Ectodermal cell (in vitro differentiated cells): ENCODE data around the gene OR52E5.

Experiments used
- H3K27ac ChIP-seq: 2 replicates; pipeline ENCODE4 v1.7.0; 2013; ENCODE audit warnings: mild to moderate bottlenecking, low read depth, low read length; ENCODE audit not compliant: insufficient read depth, poor library complexity, severe bottlenecking
- H3K27me3 ChIP-seq: 2 replicates; pipeline ENCODE4 v1.7.0; 2013; ENCODE audit warnings: mild to moderate bottlenecking, low read length; ENCODE audit not compliant: insufficient read depth, control insufficient read depth, poor library complexity, severe bottlenecking
- H3K36me3 ChIP-seq: one replicate; pipeline ENCODE4 v1.7.0; 2013; ENCODE audit warnings: low read length; ENCODE audit not compliant: control insufficient read depth, insufficient read depth
- H3K4me1 ChIP-seq: one replicate; pipeline ENCODE4 v1.7.0; 2013; ENCODE audit warnings: low read length; ENCODE audit not compliant: control insufficient read depth, insufficient read depth
- H3K4me3 ChIP-seq: 2 replicates; pipeline ENCODE4 v1.7.0; 2013; ENCODE audit warnings: low read depth, low read length, control low read depth; ENCODE audit not compliant: insufficient read depth
- H3K9me3 ChIP-seq: 2 replicates; pipeline ENCODE4 v1.7.0; 2013; ENCODE audit warnings: mild to moderate bottlenecking, low read length, moderate library complexity; ENCODE audit not compliant: control insufficient read depth
- WGBS, 2 experiments: methylation state at CpG; one replicate each; pipeline ENCODE4 v1.1.7; 2013; ENCODE audit warnings: missing lambda C conversion rate in 2 of 2; 5-methylcytosine and 5-hydroxymethylcytosine counted together

OR52E5 gene

GRCh38 chr11:5931061-5931460, 38.1 kb downstream of the OR52E5 start:
- no peaks in the 10 kb centered on the region for H3K27me3 ChIP-seq
- no peaks in the 10 kb centered on the region for H3K36me3 ChIP-seq
- H3K9me3 ChIP-seq: peaks cover 2% of the 10 kb centered on the region
- H3K4me1 ChIP-seq: no peaks in the 10 kb centered on the region
- H3K27ac ChIP-seq: no peak overlapping the region
- H3K4me3 ChIP-seq: no peak overlapping the region
- WGBS, 2 experiments: 91 to 94% methylated on average over 8 of the region's 8 CpGs

DNA sequence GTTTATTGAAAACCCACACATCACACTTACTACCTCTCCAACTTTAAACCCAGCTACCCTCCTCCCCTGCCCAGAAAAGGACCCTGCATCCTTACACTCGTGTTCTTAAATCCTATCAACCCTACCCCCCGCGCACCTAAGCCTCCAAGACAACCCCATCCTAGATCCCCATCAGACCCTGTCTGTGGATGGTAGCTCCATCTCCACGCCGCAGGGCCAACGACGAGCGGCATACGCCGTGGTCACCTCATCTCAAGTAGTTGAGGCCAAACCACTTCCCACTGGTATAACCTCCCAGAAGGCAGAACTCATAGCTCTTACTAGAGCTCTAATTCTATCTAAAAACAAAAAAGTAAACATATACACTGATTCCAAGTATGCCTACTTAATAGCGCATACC, 39.7 kb downstream of the OR52E5 start:
- no peaks in the 10 kb centered on the region for H3K27me3 ChIP-seq
- no peak overlapping the region for H3K4me3 ChIP-seq
- H3K4me1 ChIP-seq: no peaks in the 10 kb centered on the region
- no peaks in the 10 kb centered on the region for H3K36me3 ChIP-seq
- H3K9me3 ChIP-seq: no peaks in the 10 kb centered on the region
- H3K27ac ChIP-seq: no peak overlapping the region
- WGBS, 2 experiments: 93 to 96% methylated on average over 11 of the region's 11 CpGs

DNA sequence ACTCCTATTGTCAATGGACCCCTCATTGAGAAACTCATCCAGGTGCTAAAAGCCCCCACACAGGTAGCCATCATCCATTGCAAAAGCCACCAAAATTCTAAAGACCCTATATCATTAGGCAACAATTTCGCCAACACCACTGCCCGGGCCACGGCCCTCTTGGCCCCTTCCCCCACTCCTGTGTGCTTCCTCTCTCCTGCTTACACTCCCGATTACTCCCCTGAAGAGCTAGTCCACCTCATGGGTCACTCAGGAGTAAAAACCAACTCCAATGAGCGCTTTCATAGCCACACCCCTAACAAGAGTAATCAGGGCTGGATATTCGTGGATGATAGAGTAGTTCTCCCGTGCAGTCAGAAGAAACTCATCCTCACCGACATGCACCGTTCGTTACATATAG, 40.1 kb downstream of the OR52E5 start:
- WGBS, 2 experiments: 95% methylated on average over 10 of the region's 10 CpGs
- no peaks in the 10 kb centered on the region for H3K4me1 ChIP-seq
- no peaks in the 10 kb centered on the region for H3K9me3 ChIP-seq
- no peaks in the 10 kb centered on the region for H3K27me3 ChIP-seq
- H3K4me3 ChIP-seq: no peak overlapping the region
- H3K27ac ChIP-seq: no peak overlapping the region
- H3K36me3 ChIP-seq: no peaks in the 10 kb centered on the region

GRCh38 chr11:5937868-5938602, 45.0 kb downstream of the OR52E5 start:
- H3K27ac ChIP-seq: no peak overlapping the region
- H3K4me1 ChIP-seq: no peaks in the 10 kb centered on the region
- 90 to 91% methylated on average over 39 of the region's 39 CpGs for WGBS, 2 experiments
- H3K36me3 ChIP-seq: no peaks in the 10 kb centered on the region
- no peaks in the 10 kb centered on the region for H3K9me3 ChIP-seq
- no peaks in the 10 kb centered on the region for H3K27me3 ChIP-seq
- no peak overlapping the region for H3K4me3 ChIP-seq

DNA sequence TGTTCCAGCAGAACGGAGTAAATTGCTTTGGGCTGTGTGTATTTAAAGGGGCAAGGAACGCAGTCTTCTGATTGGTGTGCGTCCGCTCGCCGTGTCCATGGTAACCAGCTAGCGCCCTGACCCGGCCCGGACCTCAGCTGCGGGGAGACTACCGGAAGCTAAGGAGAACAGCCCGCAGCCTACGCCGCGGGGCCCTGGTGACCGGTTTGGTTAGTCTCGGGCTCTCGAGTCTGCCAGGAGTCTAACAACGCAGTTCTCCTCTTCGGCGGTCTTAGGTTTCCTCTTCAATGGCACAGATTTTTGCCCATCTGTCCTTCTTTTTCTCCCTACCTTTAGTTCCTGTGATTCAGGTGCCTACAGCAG, 45.6 kb downstream of the OR52E5 start:
- Histone ChIP-seq H3K27me3 (no peaks in the 10 kb centered on the region), H3K4me3 (no peak overlapping the region), H3K4me1 (no peaks in the 10 kb centered on the region), H3K27ac (no peak overlapping the region), H3K36me3 (no peaks in the 10 kb centered on the region), H3K9me3 (no peaks in the 10 kb centered on the region)
- WGBS, 2 experiments: 96 to 97% methylated on average over 21 of the region's 21 CpGs

DNA sequence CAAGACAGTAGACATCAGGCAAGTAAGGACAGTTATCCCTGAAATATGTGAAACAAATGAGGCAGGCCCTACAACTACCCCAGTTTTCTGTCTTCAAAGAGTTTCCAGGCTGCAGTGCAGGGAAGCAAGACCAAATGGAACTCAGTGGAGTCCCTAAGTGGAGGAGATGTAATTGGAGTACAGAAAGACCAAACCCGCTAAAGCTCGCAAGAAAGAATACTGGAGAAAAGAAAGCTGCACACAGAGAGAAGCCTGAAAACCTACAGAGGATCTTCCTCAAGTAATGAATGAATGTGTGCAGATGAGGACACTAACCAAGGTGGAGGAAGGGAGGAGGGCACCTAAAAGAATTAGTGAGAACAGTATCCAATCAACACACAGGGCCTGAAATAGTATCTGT, 47.7 kb downstream of the OR52E5 start:
- no peaks in the 10 kb centered on the region for H3K9me3 ChIP-seq
- 96 to 98% methylated on average over 2 of the region's 2 CpGs for WGBS, 2 experiments
- no peaks in the 10 kb centered on the region for H3K36me3 ChIP-seq
- H3K27me3 ChIP-seq: no peaks in the 10 kb centered on the region
- no peaks in the 10 kb centered on the region for H3K4me1 ChIP-seq
- no peak overlapping the region for H3K4me3 ChIP-seq
- no peak overlapping the region for H3K27ac ChIP-seq

- Histone ChIP-seq H3K9me3 (no peaks in the 10 kb centered on the region), H3K4me1 (no peaks in the 10 kb centered on the region), H3K4me3 (no peak within 1 kb of the TSS), H3K27me3 (no peaks in the 10 kb centered on the region), H3K36me3 (no peaks in the 10 kb centered on the region), H3K27ac (no peak within 1 kb of the TSS)
- WGBS, 2 experiments: 90 to 96% methylated on average over 3 of the region's 3 CpGs
Observed at GRCh38 chr11:5941951-5942350, 48.9 kb downstream of the OR52E5 start, which contains the start of gene OR56A3. OR56A3 (plus strand) TSS chr11:5942251; CDS start chr11:5947347, 5,096 bp downstream.
